NCI-H128 (cell line): ENCODE data around the gene MPRIP.

Experiments used
- DNase-seq: peaks from one replicate; lab custom pipeline; 2025; ENCODE audit not compliant: unreplicated experiment; lab: John Stamatoyannopoulos, UW

MPRIP gene

DNA sequence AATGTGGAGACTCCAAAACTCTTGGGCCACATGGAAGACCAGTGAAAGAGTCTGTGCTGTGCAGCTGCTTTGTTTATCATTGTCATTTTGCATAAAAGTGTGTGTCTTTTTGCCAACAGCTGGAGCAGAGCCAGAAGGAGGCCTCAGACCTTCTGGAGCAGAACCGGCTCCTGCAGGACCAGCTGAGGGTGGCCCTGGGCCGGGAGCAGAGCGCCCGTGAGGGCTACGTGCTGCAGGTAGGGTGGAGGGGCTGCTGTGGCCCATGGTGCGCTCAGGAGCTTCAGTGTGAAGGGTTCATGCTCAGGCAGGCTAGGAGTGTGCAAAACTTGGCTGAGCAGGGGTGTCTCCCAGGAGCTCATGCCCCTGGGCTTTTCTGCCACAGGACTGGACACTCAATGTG, 118.9 kb downstream of the MPRIP start:
- DNase-seq, result no peak

DNA sequence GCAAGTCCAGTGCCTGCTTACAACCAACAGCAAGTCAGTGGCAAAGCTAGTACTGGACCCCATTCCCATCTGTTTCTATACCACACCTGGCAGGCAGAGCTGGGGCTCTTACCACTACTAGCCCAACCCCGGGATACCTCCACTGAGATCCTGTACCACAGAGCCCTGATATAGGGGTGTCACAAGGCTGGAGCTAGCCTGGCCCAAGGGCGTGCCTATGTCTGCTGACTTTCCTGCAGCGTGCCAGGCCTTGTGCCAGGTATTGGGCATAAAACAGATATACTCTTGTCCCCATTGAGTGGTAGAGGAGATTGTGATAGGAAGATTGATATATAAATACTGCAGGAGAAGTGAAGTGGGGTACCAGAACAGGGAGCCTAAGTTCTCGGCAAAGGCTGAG, 119.5 kb downstream of the MPRIP start:
- no peak for DNase-seq

- DNase-seq, result no peak
Observed at GRCh38 chr17:17164156-17164555, 121.9 kb downstream of the MPRIP start.

DNA sequence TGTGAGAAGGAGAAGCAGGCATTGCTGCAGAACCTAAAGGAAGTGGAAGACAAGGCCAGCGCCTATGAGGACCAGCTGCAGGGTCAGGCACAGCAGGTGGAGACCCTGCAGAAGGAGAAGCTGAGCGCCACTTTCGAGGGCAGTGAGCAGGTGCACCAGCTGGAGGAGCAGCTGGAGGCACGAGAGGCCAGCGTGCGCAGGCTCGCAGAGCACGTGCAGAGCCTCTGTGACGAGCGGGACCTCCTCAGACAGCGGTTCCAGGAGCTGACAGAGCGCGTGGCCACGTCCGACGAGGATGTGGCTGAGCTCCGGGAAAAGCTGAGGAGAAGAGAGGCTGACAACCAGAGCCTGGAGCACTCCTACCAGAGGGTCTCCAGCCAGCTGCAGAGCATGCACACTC, 122.4 kb downstream of the MPRIP start:
- DNase-seq, result no peak

DNA sequence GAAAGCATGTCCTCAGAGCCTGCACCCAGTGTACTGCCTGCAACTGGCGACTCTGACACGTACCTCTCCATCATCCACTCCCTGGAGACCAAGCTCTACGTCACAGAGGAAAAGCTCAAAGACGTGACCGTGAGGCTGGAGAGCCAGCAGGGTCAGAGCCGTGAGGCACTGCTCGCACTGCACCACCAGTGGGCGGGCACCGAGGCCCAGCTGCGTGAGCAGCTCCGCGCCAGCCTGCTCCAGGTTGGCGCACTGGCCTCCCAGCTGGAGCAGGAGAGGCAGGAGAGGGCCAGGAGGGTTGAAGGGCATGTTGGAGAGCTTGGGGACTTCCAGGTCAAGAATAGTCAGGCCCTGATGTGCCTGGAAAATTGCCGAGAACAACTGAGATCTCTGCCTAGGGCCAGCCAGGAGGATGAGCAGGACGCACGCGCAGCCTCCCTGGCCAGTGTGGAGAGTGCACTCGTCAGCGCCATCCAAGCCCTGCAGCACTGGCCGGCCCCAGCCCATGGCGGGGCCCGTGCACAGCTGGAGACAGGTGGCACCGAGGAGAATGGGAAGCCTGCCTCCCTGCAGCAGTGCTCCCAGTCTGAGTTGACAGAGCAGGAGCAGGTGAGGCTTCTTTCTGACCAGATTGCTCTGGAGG, 123.5 kb downstream of the MPRIP start:
- DNase-seq, result no peak

- DNase-seq, result no peak
Observed at GRCh38 chr17:17166446-17166845, 124.2 kb downstream of the MPRIP start.

DNA sequence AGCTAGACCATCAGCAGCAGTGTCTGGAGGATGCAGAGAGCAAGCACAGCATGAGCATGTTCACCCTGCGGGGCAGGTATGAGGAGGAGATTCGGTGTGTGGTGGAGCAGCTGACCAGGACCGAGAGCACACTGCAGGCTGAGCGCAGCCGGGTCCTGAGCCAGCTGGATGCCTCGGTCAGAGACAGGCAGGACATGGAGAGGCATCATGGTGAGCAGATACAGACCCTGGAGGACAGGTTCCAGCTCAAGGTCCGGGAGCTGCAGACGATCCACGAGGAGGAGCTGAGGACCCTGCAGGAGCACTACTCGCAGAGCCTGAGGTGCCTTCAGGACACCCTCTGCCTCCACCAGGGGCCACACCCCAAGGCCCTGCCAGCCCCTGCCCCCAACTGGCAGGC, 125.1 kb downstream of the MPRIP start:
- DNase-seq, result no peak

DNA sequence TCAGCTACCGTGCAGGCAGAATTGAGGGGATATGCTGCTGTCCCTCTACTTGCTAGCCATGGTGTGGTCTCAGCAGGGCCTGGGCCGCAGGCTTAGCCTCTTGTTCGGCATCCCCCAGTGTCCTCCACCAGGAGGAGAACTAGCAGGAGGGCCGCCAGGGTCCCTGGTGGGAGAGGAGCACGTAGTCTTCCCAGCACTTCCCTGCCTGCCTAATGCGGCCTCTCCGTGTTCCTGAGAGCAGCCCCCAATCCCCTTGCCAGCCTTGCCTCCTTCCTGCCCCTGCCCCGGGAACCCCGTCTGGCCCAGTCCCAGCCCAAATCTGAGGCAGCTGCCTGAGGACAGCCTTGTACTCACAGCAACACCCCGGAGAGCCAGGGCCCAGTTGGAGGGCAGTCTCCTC, 125.7 kb downstream of the MPRIP start:
- DNase-seq, result no peak

GRCh38 chr17:17168401-17168800, 126.1 kb downstream of the MPRIP start:
- DNase-seq, result no peak

DNA sequence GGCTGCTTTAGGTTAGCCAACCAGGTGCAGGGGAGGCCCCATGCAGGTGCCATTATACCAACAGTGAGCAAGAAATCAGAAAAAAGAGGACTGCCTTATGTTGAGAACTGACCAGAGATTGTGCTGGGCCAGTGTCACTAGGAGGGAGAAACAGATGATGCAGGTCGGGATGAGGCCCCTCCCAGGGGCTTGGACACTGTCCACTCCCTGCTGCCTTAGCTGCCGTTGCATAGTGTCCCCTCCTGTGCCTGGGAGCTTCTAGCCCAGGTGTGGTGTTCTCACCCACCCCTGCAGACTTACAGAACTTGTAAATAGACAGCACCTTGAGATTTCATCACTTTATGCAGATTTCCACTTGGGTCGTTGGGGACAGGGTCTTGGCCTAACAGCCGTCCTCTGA, 127.1 kb downstream of the MPRIP start:
- DNase-seq, result no peak

DNA sequence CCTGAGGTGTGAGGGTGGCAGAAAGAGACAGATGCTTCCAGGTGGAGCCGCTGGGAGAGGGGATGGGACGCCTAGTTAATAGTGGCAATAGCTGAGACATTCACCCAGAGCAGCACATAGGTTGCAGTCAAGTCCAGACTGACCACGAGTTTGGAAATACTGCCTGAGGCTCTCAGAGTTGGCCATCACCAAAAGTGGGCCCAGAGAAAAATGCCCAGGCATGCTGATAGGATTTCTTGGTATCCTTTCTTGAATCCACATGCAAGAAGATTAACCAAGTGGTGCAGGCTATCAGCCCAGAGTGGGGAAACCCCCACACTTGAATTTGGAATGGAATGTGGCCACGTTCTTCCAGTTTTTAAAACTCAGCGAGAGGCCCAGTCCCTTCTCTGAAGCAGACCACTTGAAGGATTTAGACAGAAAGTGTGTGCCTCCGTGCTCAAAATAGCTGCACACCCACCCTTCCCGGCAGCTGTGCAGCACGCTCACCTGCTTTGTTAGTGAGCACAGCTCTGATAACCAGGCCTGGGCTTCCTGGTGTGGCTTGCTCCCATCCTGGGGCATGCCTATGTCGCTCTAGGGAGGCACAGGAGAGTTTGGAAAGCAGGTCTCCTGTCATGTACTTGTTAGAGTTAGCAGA, 128.2 kb downstream of the MPRIP start:
- DNase-seq, result no peak

- no peak for DNase-seq
Observed at GRCh38 chr17:17171186-17171585, 128.9 kb downstream of the MPRIP start.

DNA sequence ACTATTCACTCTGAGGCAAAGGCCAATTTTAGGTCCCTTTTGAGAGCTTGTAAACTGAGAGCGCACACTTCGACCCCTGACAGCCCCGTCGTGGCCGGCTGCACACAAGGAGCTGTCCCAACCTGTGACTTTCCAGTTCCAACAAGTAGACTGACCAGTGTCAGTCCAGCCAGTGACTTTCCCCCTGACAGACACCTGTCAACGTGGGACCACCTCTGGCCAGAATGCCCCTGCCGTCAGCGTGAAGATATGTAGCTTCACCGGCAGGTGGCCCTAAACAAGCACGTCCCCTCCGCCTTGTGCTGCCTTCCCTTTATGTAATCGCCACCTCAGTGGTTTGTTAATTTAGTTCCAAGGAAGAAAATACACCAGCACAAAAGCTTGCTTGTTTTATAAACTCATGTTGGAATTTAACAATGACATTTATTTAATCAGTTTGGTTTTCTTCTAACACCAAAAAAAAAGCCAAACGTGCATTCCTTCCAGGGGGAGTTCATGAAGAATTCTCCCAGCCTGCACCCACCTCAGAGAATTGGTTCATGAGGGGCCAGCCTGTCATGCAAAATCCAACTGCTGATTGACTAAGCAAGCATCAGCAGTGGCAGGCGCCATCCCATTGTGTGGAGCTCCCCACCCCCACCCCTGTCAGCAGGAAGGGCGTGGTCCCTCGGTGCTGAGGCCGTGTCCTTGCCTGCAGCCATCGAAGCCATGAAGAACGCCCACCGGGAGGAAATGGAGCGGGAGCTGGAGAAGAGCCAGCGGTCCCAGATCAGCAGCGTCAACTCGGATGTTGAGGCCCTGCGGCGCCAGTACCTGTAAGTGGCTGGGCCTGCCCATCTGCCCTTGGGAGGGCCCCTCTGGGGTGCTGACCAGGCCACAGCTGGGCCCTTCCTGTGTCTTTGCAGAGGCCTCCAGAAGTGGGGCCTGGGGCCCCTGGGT, 130.0 kb downstream of the MPRIP start:
- DNase-seq, result no peak

GRCh38 chr17:17172990-17173389, 130.7 kb downstream of the MPRIP start:
- no peak for DNase-seq

- DNase-seq, result no peak
Observed at GRCh38 chr17:17173921-17174320, 131.7 kb downstream of the MPRIP start.

DNA sequence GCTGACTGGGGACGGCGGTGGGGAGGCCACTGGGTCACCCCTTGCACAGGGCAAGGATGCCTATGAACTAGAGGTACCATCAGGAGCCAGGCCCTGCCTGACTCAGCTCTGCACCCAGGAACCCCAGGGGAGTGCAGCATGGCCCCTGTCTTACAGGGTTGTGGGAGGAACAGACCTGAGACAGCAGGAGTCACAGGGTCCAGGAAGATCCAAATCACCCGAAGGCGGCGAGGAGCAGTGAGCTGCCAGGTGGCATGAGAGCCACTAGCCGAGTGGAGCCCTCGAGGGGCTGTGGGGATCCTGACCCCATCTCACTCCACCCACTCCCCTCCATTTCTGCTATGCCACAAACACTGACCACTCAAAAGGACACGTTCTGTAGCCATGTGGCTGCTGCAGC, 133.1 kb downstream of the MPRIP start:
- DNase-seq, result no peak

- no peak for DNase-seq
Observed at GRCh38 chr17:17175917-17176316, 133.7 kb downstream of the MPRIP start.

DNA sequence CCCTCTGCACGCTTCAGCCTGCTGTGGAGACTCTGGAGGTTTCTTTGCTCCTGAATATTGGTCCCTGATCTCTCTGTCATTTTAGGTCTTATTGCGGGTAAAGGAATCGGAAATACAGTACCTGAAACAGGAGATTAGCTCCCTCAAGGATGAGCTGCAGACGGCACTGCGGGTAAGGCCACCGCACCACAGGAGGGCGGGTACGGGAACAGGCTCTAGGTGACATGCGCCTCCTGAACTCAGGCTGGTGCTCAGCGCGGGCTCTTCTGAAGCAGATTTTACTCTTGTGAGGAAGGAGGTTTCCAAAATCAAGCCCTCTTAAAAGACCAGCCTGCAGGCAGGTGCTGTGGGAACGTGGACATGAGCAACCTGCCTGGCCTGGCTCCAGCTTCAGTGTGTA, 134.1 kb downstream of the MPRIP start:
- no peak for DNase-seq

DNA sequence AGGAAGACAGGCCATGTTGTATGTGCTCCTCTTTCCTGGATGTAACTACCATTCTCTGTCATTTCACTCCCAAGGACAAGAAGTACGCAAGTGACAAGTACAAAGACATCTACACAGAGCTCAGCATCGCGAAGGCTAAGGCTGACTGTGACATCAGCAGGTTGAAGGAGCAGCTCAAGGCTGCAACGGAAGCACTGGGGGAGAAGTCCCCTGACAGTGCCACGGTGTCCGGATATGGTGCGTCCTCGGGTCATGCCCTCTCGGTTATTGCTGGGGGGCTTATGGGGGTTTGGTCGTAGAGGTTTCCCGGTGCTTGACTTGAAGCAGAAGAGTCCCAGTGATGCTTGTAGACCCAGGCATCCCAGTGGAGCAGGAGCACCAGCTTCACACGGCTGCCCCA, 134.9 kb downstream of the MPRIP start:
- no peak for DNase-seq

DNA sequence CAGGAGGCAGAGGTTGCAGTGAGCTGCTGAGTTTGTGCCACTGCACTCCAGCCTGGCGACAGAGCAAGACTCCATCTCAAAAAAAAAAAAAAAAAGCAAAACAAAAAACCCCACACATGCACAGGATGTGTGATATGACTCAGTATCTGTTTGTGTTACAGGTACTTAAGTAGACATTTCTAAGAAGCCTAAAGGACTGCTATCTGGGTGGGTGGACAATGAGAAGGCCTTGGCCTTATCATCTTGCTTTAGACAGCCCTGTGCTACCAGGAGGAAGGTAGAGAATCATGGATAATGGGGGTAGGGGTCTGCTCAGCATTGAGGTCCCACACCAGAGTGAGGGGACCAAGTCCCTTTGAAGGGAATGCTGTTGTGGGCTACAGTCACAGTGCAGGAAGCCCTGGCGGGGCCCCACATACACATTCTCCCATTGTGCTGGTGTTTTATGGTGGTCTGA, 137.1 kb downstream of the MPRIP start:
- DNase-seq, result no peak

- no peak for DNase-seq
Observed at GRCh38 chr17:17180141-17180603, 137.9 kb downstream of the MPRIP start.
